ENCODE measurements around the gene TEK.

DNA sequence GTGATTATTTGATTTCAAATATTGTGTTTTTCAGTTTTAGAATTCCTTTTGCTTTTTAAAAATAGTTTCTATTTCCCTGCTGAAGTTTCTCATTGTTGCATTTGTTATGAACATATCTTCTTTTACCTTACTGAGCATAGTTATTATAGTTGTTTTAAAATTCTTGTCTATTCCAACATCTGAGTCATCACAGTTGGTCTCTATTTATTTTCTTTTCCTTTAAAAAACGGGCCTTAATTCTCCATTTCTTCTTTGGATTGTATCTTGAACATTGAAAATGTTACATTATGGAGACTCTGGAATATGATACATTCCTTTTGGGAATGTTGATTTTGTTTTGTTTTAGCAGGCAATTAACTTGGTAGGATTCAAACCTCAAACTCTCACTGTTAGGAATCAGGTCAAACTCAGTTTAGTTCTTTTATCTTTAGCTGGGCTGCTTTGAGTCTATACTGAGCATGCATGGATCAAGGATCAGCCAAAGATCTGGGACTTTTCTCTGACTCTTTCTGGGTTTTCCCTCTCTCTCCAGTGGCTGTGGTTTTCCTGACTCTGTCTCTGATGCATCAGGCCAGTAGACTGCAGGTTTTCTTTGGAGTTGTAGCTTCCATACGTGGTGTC, 70.3 kb downstream of the TEK start:
- TF ChIP-seq, protein P1, sequence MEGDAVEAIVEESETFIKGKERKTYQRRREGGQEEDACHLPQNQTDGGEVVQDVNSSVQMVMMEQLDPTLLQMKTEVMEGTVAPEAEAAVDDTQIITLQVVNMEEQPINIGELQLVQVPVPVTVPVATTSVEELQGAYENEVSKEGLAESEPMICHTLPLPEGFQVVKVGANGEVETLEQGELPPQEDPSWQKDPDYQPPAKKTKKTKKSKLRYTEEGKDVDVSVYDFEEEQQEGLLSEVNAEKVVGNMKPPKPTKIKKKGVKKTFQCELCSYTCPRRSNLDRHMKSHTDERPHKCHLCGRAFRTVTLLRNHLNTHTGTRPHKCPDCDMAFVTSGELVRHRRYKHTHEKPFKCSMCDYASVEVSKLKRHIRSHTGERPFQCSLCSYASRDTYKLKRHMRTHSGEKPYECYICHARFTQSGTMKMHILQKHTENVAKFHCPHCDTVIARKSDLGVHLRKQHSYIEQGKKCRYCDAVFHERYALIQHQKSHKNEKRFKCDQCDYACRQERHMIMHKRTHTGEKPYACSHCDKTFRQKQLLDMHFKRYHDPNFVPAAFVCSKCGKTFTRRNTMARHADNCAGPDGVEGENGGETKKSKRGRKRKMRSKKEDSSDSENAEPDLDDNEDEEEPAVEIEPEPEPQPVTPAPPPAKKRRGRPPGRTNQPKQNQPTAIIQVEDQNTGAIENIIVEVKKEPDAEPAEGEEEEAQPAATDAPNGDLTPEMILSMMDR (IDR thresholded peaks at IDR 0.05): no peak
- TF ChIP-seq EP300 (IDR thresholded peaks at IDR 0.05): no peak
- no peak for TF ChIP-seq POLR2AphosphoS5 (IDR thresholded peaks at IDR 0.05)
- no peak for TF ChIP-seq POLR2A (IDR thresholded peaks at IDR 0.05)
